B cell (primary cell): Measurements from ENCODE around the gene RABEP1. TPM values are rescaled to one million over a fixed set of nuclear protein-coding genes. Genes with fewer than 3 reads are reported as not detected.

Experiments
- ATAC-seq: fragments of 200-7000 bp; cut with Tn5 transposase; one replicate; pipeline ENCODE4 v1.10.0; 2021; ENCODE audit warnings: low read depth, mild to moderate bottlenecking, moderate number of reproducible peaks, moderate library complexity
- CTCF ChIA-PET: fragments of 350-600 bp; sonication (Branson Sonifier 250); formaldehyde crosslinking; loops from one replicate; lab custom pipeline; 2021; ENCODE audit warnings: antibody characterized with exemption, inconsistent platforms; lab: Charles Lee
- POLR2A ChIA-PET: fragments of 350-600 bp; sonication (Branson Sonifier 250); formaldehyde crosslinking; loops from one replicate; lab custom pipeline; 2021; ENCODE audit warnings: antibody characterized with exemption; lab: Charles Lee
- DNase-seq: peaks from one replicate; pipeline ENCODE4 v3.0.0; 2013
- H2AFZ ChIP-seq: 2 replicates; pipeline ENCODE4 v1.6.1; 2012; ENCODE audit warnings: mild to moderate bottlenecking, low read depth, low read length; ENCODE audit not compliant: insufficient read depth, poor library complexity, severe bottlenecking
- H3K27ac ChIP-seq, 2 donors: 1 replicate in 1 of 2; 2 replicates in 1 of 2; pipeline ENCODE4 v1.5.1; 2012 to 2013; ENCODE audit warnings: low read length in 2 of 2, mild to moderate bottlenecking in 2 of 2, moderate library complexity in 1 of 2
- H3K27me3 ChIP-seq, 4 experiments: fragments of 200-600 bp in 1 of 4; sonication (generic) in 1 of 4; replicated peaks in 1 of 4; 1 replicate in 2 of 4; 2 replicates in 2 of 4; pipeline versions ENCODE4 v1.6.1 to v1.7.0; 2013 to 2016; ENCODE audit warnings: low read length in 3 of 4, mild to moderate bottlenecking in 2 of 4, mixed read lengths in 1 of 4, moderate library complexity in 1 of 4; ENCODE audit not compliant: insufficient read depth in 4 of 4, control insufficient read depth in 3 of 4; ENCODE audit errors: control extremely low read depth in 1 of 4
- H3K36me3 ChIP-seq, 2 experiments: replicated peaks in 1 of 2; 1 replicate in 1 of 2; 2 replicates in 1 of 2; pipeline versions ENCODE4 v1.6.1 to v1.7.1; 2013; ENCODE audit warnings: low read length in 1 of 2; ENCODE audit not compliant: insufficient read depth in 2 of 2, control insufficient read depth in 1 of 2; ENCODE audit errors: control extremely low read depth in 1 of 2, extremely low read depth in 1 of 2
- H3K4me1 ChIP-seq, 2 donors: fragments of 200-600 bp in 1 of 2; sonication (generic) in 1 of 2; 1 replicate in 1 of 2; 2 replicates in 1 of 2; pipeline versions ENCODE4 v1.5.1 to v1.6.1; 2013 to 2017; ENCODE audit warnings: low read length in 2 of 2; ENCODE audit not compliant: control insufficient read depth in 2 of 2, insufficient read depth in 2 of 2
- H3K4me2 ChIP-seq: replicated peaks from 2 replicates; pipeline ENCODE3; 2012; ENCODE audit warnings: mild to moderate bottlenecking, low read depth, low read length; ENCODE audit not compliant: poor library complexity, severe bottlenecking
- H3K4me3 ChIP-seq, 5 experiments: fragments of 200-600 bp in 1 of 5; sonication (generic) in 1 of 5; 1 replicate in 3 of 5; 2 replicates in 2 of 5; pipeline versions ENCODE4 v1.5.1 to v1.7.0; 2011 to 2016; ENCODE audit warnings: low read length in 4 of 5, mild to moderate bottlenecking in 4 of 5, low read depth in 2 of 5, control low read depth in 1 of 5, moderate library complexity in 1 of 5; ENCODE audit not compliant: insufficient read depth in 1 of 5; ENCODE audit errors: control extremely low read depth in 1 of 5, extremely low read depth in 1 of 5
- H3K79me2 ChIP-seq: fragments of 200-600 bp; sonication (generic); one replicate; pipeline ENCODE4 v1.6.0; 2016; ENCODE audit warnings: low read length; ENCODE audit not compliant: control insufficient read depth, insufficient read depth
- H3K9ac ChIP-seq: fragments of 200-600 bp; sonication (generic); 2 replicates; pipeline ENCODE4 v1.6.1; 2017; ENCODE audit warnings: mild to moderate bottlenecking, low read length, moderate library complexity
- H3K9me3 ChIP-seq, 3 donors: one replicate each; pipeline versions ENCODE4 v1.6.1 to v1.7.1; 2013; ENCODE audit warnings: low read length in 2 of 3; ENCODE audit not compliant: control insufficient read depth in 2 of 3, insufficient read depth in 1 of 3; ENCODE audit errors: control extremely low read depth in 1 of 3
- H4K20me1 ChIP-seq: 2 replicates; pipeline ENCODE4 v1.6.0; 2012; ENCODE audit warnings: mild to moderate bottlenecking, low read length; ENCODE audit not compliant: insufficient read depth, control insufficient read depth, poor library complexity, severe bottlenecking
- H3K27ac Mint-ChIP-seq: one replicate; pipeline ENCODE4 v1.8.0; 2021; ENCODE audit warnings: mixed read lengths
- H3K27me3 Mint-ChIP-seq: one replicate; pipeline ENCODE4 v1.8.0; 2021; ENCODE audit warnings: mixed read lengths
- H3K4me1 Mint-ChIP-seq: one replicate; pipeline ENCODE4 v1.8.0; 2021; ENCODE audit warnings: mixed read lengths
- H3K4me3 Mint-ChIP-seq: one replicate; pipeline ENCODE4 v1.8.0; 2021; ENCODE audit warnings: mixed read lengths
- H3K9me3 Mint-ChIP-seq: one replicate; pipeline ENCODE4 v1.8.0; 2022; ENCODE audit warnings: mixed read lengths; ENCODE audit not compliant: insufficient read depth
- CTCF ChIP-seq: fragments of 200-600 bp; IDR thresholded peaks from one replicate; pipeline ENCODE4 v1.8.0; 2022; ENCODE audit warnings: antibody characterized with exemption, mild to moderate bottlenecking
- EZH2 ChIP-seq: IDR thresholded peaks from 2 replicates; pipeline ENCODE4 v1.6.1; 2012; ENCODE audit warnings: borderline replicate concordance, low read depth, mild to moderate bottlenecking, moderate library complexity, low read length; ENCODE audit not compliant: insufficient read depth, poor library complexity, severe bottlenecking
- WGBS: methylation state at CpG from one replicate; pipeline ENCODE4 v1.1.5; 2013; ENCODE audit warnings: missing lambda C conversion rate; ENCODE audit not compliant: insufficient coverage; 5-methylcytosine and 5-hydroxymethylcytosine counted together
- intact Hi-C: fragments of 100-400 bp; cut with micrococcal nuclease; formaldehyde crosslinking; loops from one replicate; pipeline ENCODE4 v1.10.0; 2022
- polyA plus RNA-seq: library from polyadenylated mRNA; depleted of rRNA; stranded (reverse); fragments of >200 nt; gene quantifications from 2 replicates; pipeline ENCODE4 v1.2.3, GENCODE V29; 2012
- total RNA-seq, 2 donors: library from RNA; stranded (reverse); fragments of 120-200 nt in 1 of 2; gene quantifications; 1 replicate in 1 of 2; 2 replicates in 1 of 2; pipeline versions ENCODE4 v1.2.3 to v1.2.4, GENCODE V29; 2013 to 2022

RABEP1 gene
- total and polyA plus RNA-seq, 2 donors (not counting 1 experiment from before 2014, with no cell fraction given): 24.2 to 86.1 TPM

DNA sequence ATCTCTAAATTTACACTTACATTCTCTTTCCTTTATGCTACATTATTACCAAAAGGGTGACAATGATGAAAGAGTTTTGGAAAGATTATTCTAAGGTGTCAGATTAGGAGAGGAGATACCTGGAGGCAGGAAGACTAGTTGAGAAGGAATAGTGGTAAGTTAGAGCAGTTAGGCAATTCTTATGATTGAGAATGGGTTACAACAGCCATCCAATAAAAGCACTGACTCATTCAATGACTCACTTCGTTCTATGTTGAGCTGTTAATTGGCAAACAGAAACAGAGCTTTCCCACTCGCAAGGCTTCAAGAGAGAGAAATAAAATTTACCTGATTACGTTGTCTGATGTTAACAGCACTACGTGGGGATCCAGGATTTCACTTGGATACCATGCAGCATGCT, 131.6 kb downstream of the RABEP1 start:
- WGBS: 67% methylated on average over 4 of the region's 4 CpGs
- H3K36me3 ChIP-seq: peaks cover 25 to 82% of the 10 kb centered on the region in 2 experiments

More for the DNA sequence above, 131.6 kb downstream of the RABEP1 start:
- Histone ChIP-seq H3K9me3 (no peaks in the 10 kb centered on the region), H3K27ac (peak overlapping the region in 1 of 2 donors; percentile 8), H3K4me1 (peaks cover 16 to 27% of the 10 kb centered on the region in 2 donors), H3K9ac (no peak overlapping the region), H2AFZ (no peak overlapping the region), H3K27me3 (no peaks in the 10 kb centered on the region), H3K4me3 (no peak overlapping the region), H3K79me2 (peaks cover 93% of the 10 kb centered on the region), H3K4me2 (no peak overlapping the region), H4K20me1 (peaks cover 70% of the 10 kb centered on the region)
- Mint-ChIP-seq H3K4me3 (no peak overlapping the region), H3K4me1 (peaks cover 51% of the 10 kb centered on the region), H3K9me3 (no peaks in the 10 kb centered on the region), H3K27me3 (no peaks in the 10 kb centered on the region), H3K27ac (no peak overlapping the region)
- ATAC-seq: no peak
- intact Hi-C loops: loop anchor here (10.0 kb wide), 2 partner anchors 49 to 299 kb away; partner anchors contain the start of genes USP6 and ZNF232
- DNase-seq: no peak
- no peak for TF ChIP-seq CTCF
- TF ChIP-seq EZH2: no peak
- POLR2A ChIA-PET: interaction anchor here (0.6 kb wide), 1 partner anchor 14 kb away, joined by 10 read pairs; no protein-coding TSS in a partner anchor
- CTCF ChIA-PET: interaction anchor here (1.2 kb wide), 1 partner anchor 28 kb away, joined by 3 read pairs; no protein-coding TSS in a partner anchor
